ENCODE results near the gene MPLKIP.

- TF ChIP-seq, protein P1, sequence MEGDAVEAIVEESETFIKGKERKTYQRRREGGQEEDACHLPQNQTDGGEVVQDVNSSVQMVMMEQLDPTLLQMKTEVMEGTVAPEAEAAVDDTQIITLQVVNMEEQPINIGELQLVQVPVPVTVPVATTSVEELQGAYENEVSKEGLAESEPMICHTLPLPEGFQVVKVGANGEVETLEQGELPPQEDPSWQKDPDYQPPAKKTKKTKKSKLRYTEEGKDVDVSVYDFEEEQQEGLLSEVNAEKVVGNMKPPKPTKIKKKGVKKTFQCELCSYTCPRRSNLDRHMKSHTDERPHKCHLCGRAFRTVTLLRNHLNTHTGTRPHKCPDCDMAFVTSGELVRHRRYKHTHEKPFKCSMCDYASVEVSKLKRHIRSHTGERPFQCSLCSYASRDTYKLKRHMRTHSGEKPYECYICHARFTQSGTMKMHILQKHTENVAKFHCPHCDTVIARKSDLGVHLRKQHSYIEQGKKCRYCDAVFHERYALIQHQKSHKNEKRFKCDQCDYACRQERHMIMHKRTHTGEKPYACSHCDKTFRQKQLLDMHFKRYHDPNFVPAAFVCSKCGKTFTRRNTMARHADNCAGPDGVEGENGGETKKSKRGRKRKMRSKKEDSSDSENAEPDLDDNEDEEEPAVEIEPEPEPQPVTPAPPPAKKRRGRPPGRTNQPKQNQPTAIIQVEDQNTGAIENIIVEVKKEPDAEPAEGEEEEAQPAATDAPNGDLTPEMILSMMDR (IDR thresholded peaks at IDR 0.05), result no peak
- no peak for TF ChIP-seq ZFX (IDR thresholded peaks at IDR 0.05; ENCODE audit: borderline replicate concordance)
These were observed 17.1 kb upstream of the MPLKIP start for GRCh38 chr7:40151504-40151903.

All from 22Rv1 (cell line).